CD4-positive, alpha-beta T cell (primary cell): ENCODE measurements around the gene GSG1L. TPM values are rescaled to one million over a fixed set of nuclear protein-coding genes. Genes with fewer than 3 reads are reported as not detected.
"Not testable (repeated sequence)": the region's sequence is repeated elsewhere in the genome, so short reads cannot be mapped to it uniquely, and the experiment has no call there.

ENCODE experiments used
- ATAC-seq: fragments of 200-7000 bp; cut with Tn5 transposase; one replicate; pipeline ENCODE4 v1.10.0; 2022; ENCODE audit warnings: mild to moderate bottlenecking; ENCODE audit not compliant: poor library complexity
- CTCF ChIA-PET: fragments of 350-600 bp; sonication (Branson Sonifier 250); formaldehyde crosslinking; loops from one replicate; lab custom pipeline; 2021; ENCODE audit warnings: antibody characterized with exemption, inconsistent platforms; lab: Charles Lee
- POLR2A ChIA-PET: fragments of 350-600 bp; sonication (Branson Sonifier 250); formaldehyde crosslinking; loops from one replicate; lab custom pipeline; 2021; ENCODE audit warnings: antibody characterized with exemption, inconsistent platforms; lab: Charles Lee
- DNase-seq, 14 experiments: peaks; one replicate each; pipeline ENCODE4 v3.0.0-alpha.2; 2013 to 2020; ENCODE audit warnings: mixed read lengths in 2 of 14
- H3K27ac ChIP-seq, 2 donors: one replicate each; pipeline versions ENCODE4 v1.5.1 to v1.7.0; 2013; ENCODE audit warnings: low read length in 2 of 2, low read depth in 1 of 2, mild to moderate bottlenecking in 1 of 2
- H3K27me3 ChIP-seq, 2 experiments: 1 replicate in 1 of 2; 2 replicates in 1 of 2; pipeline versions ENCODE4 v1.6.1 to v1.7.0; 2013; ENCODE audit warnings: low read length in 2 of 2, control low read depth in 1 of 2, mild to moderate bottlenecking in 1 of 2, moderate library complexity in 1 of 2; ENCODE audit not compliant: insufficient read depth in 2 of 2, control insufficient read depth in 1 of 2
- H3K36me3 ChIP-seq: one replicate; pipeline ENCODE4 v1.6.1; 2013; ENCODE audit warnings: low read length, control low read depth; ENCODE audit not compliant: insufficient read depth
- H3K4me1 ChIP-seq: one replicate; pipeline ENCODE4 v1.6.1; 2013; ENCODE audit warnings: low read length, control low read depth; ENCODE audit not compliant: insufficient read depth
- H3K4me3 ChIP-seq: one replicate; pipeline ENCODE4 v1.5.1; 2013; ENCODE audit warnings: mild to moderate bottlenecking, low read length, moderate library complexity
- H3K9me3 ChIP-seq, 2 experiments: 1 replicate in 1 of 2; 2 replicates in 1 of 2; pipeline versions ENCODE4 v1.6.1 to v1.7.0; 2013; ENCODE audit warnings: low read length in 2 of 2, mild to moderate bottlenecking in 2 of 2, control low read depth in 1 of 2, moderate library complexity in 1 of 2; ENCODE audit not compliant: control insufficient read depth in 1 of 2, insufficient read depth in 1 of 2
- H3K27ac Mint-ChIP-seq: one replicate; pipeline ENCODE4 v1.8.0; 2020; ENCODE audit warnings: mixed read lengths
- H3K27me3 Mint-ChIP-seq: one replicate; pipeline ENCODE4 v1.8.0; 2021; ENCODE audit warnings: mixed read lengths
- H3K36me3 Mint-ChIP-seq: one replicate; pipeline ENCODE4 v1.8.0; 2021; ENCODE audit warnings: low read depth, mixed read lengths
- H3K4me1 Mint-ChIP-seq: one replicate; pipeline ENCODE4 v1.8.0; 2021; ENCODE audit warnings: low read depth, mixed read lengths
- H3K4me3 Mint-ChIP-seq: one replicate; pipeline ENCODE4 v1.8.0; 2020; ENCODE audit warnings: mild to moderate bottlenecking, mixed read lengths
- H3K9me3 Mint-ChIP-seq: one replicate; pipeline ENCODE4 v1.8.0; 2020; ENCODE audit warnings: mixed read lengths
- intact Hi-C, 2 experiments: fragments of 100-400 bp; cut with DNase I in 1 of 2; cut with micrococcal nuclease in 1 of 2; formaldehyde crosslinking; loops; one replicate each; pipeline versions ENCODE4 v1.15.1 to v1.9.0; 2023 to 2025; cut with DNase I, micrococcal nuclease
- total RNA-seq, 174 experiments: library from RNA in 2 of 174; stranded (reverse) in 2 of 174; gene quantifications; one replicate each; pipeline ENCODE4 v1.2.3 and lab custom pipeline; 2021 to 2026
- TF ChIP-seq, protein P1 (sequence below): fragments of 200-600 bp; IDR thresholded peaks from one replicate; pipeline ENCODE4 v1.8.0; 2022; ENCODE audit warnings: antibody characterized with exemption, mild to moderate bottlenecking

GSG1L gene
- total RNA-seq, 2 experiments from 2014 or later, result not detected

- no peak overlapping the region for H3K27ac ChIP-seq
- H3K36me3 ChIP-seq, result no peaks in the 10 kb centered on the region
- H3K9me3 ChIP-seq, result no peaks in the 10 kb centered on the region
- TF ChIP-seq, protein P1, sequence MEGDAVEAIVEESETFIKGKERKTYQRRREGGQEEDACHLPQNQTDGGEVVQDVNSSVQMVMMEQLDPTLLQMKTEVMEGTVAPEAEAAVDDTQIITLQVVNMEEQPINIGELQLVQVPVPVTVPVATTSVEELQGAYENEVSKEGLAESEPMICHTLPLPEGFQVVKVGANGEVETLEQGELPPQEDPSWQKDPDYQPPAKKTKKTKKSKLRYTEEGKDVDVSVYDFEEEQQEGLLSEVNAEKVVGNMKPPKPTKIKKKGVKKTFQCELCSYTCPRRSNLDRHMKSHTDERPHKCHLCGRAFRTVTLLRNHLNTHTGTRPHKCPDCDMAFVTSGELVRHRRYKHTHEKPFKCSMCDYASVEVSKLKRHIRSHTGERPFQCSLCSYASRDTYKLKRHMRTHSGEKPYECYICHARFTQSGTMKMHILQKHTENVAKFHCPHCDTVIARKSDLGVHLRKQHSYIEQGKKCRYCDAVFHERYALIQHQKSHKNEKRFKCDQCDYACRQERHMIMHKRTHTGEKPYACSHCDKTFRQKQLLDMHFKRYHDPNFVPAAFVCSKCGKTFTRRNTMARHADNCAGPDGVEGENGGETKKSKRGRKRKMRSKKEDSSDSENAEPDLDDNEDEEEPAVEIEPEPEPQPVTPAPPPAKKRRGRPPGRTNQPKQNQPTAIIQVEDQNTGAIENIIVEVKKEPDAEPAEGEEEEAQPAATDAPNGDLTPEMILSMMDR, result no peak
- ChIA-PET POLR2A (no interaction called here), CTCF (no interaction called here)
- peaks cover 0 to 2% of the 10 kb centered on the region in 2 experiments for H3K27me3 ChIP-seq
- DNase-seq (no peak), ATAC-seq (no peak)
- Mint-ChIP-seq H3K9me3 (no peaks in the 10 kb centered on the region), H3K4me1 (no peaks in the 10 kb centered on the region), H3K27ac (no peak overlapping the region), H3K27me3 (peaks cover 31% of the 10 kb centered on the region), H3K36me3 (no peaks in the 10 kb centered on the region), H3K4me3 (no peak overlapping the region)
- no peaks in the 10 kb centered on the region for H3K4me1 ChIP-seq
- intact Hi-C loops, result loop anchor here in 1 of 2 experiments (1.0 kb wide), 1 partner anchor 12 kb away; no protein-coding TSS in a partner anchor
- H3K4me3 ChIP-seq, result no peak overlapping the region
Observed at GRCh38 chr16:27943766-27944165, 119.7 kb downstream of the GSG1L start.

GRCh38 chr16:27942071-27942470 is 121.4 kb downstream of the GSG1L start:
- H3K4me1 Mint-ChIP-seq, POLR2A ChIA-PET, H3K27ac Mint-ChIP-seq, ATAC-seq, H3K36me3 ChIP-seq, H3K9me3 Mint-ChIP-seq, H3K27me3 ChIP-seq, H3K4me1 ChIP-seq, H3K27ac ChIP-seq, H3K36me3 Mint-ChIP-seq, DNase-seq, intact Hi-C loops, H3K4me3 Mint-ChIP-seq, H3K9me3 ChIP-seq, H3K4me3 ChIP-seq, CTCF ChIA-PET: not testable (repeated sequence)
- peaks cover 29% of the 10 kb centered on the region for H3K27me3 Mint-ChIP-seq

DNA sequence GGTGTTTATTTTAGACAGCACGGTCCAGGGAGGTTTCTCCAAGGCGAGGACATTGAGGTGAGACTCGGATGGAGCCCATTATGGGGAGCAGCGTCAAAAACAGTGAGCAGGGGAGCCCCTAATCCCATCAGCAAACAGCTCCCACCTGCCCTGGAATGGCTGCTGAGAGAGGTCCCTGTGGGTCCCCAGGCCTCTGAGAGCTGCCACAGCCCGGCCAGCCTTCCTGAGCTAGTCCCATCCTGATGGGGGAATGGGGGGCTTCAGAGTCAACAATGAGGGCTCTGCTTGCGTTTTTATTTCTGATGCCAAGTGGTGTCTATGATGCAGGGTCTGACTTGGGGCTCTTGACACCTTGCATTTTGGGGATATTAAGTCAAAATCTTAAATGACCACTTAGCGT is 128.4 kb downstream of the GSG1L start:
- intact Hi-C loops, result no loop called here
- Histone ChIP-seq H3K27ac (no peak overlapping the region), H3K36me3 (no peaks in the 10 kb centered on the region), H3K9me3 (peaks cover 0 to 9% of the 10 kb centered on the region in 2 experiments), H3K27me3 (peaks cover 3 to 4% of the 10 kb centered on the region in 2 experiments), H3K4me3 (no peak overlapping the region), H3K4me1 (no peaks in the 10 kb centered on the region)
- H3K4me1 Mint-ChIP-seq, result no peaks in the 10 kb centered on the region
- no peak overlapping the region for H3K27ac Mint-ChIP-seq
- no peaks in the 10 kb centered on the region for H3K36me3 Mint-ChIP-seq
- ChIA-PET POLR2A (no interaction called here), CTCF (no interaction called here)
- ATAC-seq (no peak), DNase-seq (no peak)
- TF ChIP-seq, protein P1, result no peak
- peaks cover 37% of the 10 kb centered on the region for H3K27me3 Mint-ChIP-seq
- H3K9me3 Mint-ChIP-seq, result no peaks in the 10 kb centered on the region
- no peak overlapping the region for H3K4me3 Mint-ChIP-seq

GRCh38 chr16:27932542-27933135 is 130.9 kb downstream of the GSG1L start:
- DNase-seq (no peak), ATAC-seq (no peak)
- peaks cover 0 to 9% of the 10 kb centered on the region in 2 experiments for H3K9me3 ChIP-seq
- Mint-ChIP-seq H3K4me3 (no peak overlapping the region), H3K36me3 (no peaks in the 10 kb centered on the region), H3K9me3 (no peaks in the 10 kb centered on the region), H3K4me1 (no peaks in the 10 kb centered on the region), H3K27me3 (peaks cover 47% of the 10 kb centered on the region), H3K27ac (no peak overlapping the region)
- TF ChIP-seq, protein P1, result no peak
- no peak overlapping the region for H3K4me3 ChIP-seq
- intact Hi-C loops, result no loop called here
- H3K27me3 ChIP-seq, result peaks cover 4 to 7% of the 10 kb centered on the region in 2 experiments
- CTCF ChIA-PET, result no interaction called here
- POLR2A ChIA-PET, result no interaction called here
- no peak overlapping the region for H3K27ac ChIP-seq
- H3K36me3 ChIP-seq, result no peaks in the 10 kb centered on the region
- H3K4me1 ChIP-seq, result no peaks in the 10 kb centered on the region
